ENCODE measurements around the gene NFX1.

Gene NFX1

GRCh38 chr9:33267151-33267767 is 23.1 kb upstream of the NFX1 start:
- DNase-seq: no peak

- no peak for DNase-seq
Measured at GRCh38 chr9:33270146-33270545, 20.2 kb upstream of the NFX1 start.

GRCh38 chr9:33272061-33272460 is 18.3 kb upstream of the NFX1 start:
- no peak for DNase-seq

GRCh38 chr9:33273266-33273971 is 16.9 kb upstream of the NFX1 start:
- DNase-seq: no peak

- DNase-seq: no peak
Measured at GRCh38 chr9:33273972-33274328, 16.4 kb upstream of the NFX1 start.

GRCh38 chr9:33277484-33277883 is 12.8 kb upstream of the NFX1 start:
- DNase-seq: no peak

GRCh38 chr9:33285502-33285901 is 4.8 kb upstream of the NFX1 start:
- no peak for DNase-seq

- peak; percentile 14 to 34 for DNase-seq
Measured at GRCh38 chr9:33287087-33287490, 3.2 kb upstream of the NFX1 start.

- DNase-seq: no peak
Measured at GRCh38 chr9:33288235-33288634, 2.1 kb upstream of the NFX1 start.

GRCh38 chr9:33288828-33289483 is 1.4 kb upstream of the NFX1 start:
- no peak for DNase-seq

GRCh38 chr9:33289496-33289895 is 820 bp upstream of the NFX1 start:
- DNase-seq: no peak

- peak in 1 of 2 experiments; percentile 70 for DNase-seq
Measured at GRCh38 chr9:33289936-33290246, 425 bp upstream of the NFX1 start.

- DNase-seq: no peak
Measured at GRCh38 chr9:33291031-33291397, 698 bp downstream of the NFX1 start.

- DNase-seq: no peak
Measured at GRCh38 chr9:33291901-33292300, 1.6 kb downstream of the NFX1 start.

- no peak for DNase-seq
Measured at GRCh38 chr9:33293782-33294181, 3.5 kb downstream of the NFX1 start.

GRCh38 chr9:33294670-33295432 is 4.5 kb downstream of the NFX1 start:
- DNase-seq: no peak

- DNase-seq: no peak
Measured at GRCh38 chr9:33295571-33295970, 5.3 kb downstream of the NFX1 start.

- DNase-seq: no peak
Measured at GRCh38 chr9:33297432-33297831, 7.1 kb downstream of the NFX1 start.

- no peak for DNase-seq
Measured at GRCh38 chr9:33300546-33300945, 10.2 kb downstream of the NFX1 start.

- no peak for DNase-seq
Measured at GRCh38 chr9:33304362-33304761, 14.0 kb downstream of the NFX1 start.

GRCh38 chr9:33306037-33306436 is 15.7 kb downstream of the NFX1 start:
- DNase-seq: no peak

GRCh38 chr9:33307067-33307466 is 16.8 kb downstream of the NFX1 start:
- no peak for DNase-seq

GRCh38 chr9:33309903-33310302 is 19.6 kb downstream of the NFX1 start:
- DNase-seq: no peak

- DNase-seq: no peak
Measured at GRCh38 chr9:33310748-33311147, 20.4 kb downstream of the NFX1 start.
